Bone marrow (tissue), 2 donors: ENCODE measurements around the gene TLR9.

ENCODE experiments used
- DNase-seq, 2 donors: peaks; one replicate each; lab custom pipeline; 2025; lab: John Stamatoyannopoulos, UW

Gene TLR9

GRCh38 chr3:52172262-52172757 is 53.1 kb downstream of the TLR9 start:
- no peak for DNase-seq

GRCh38 chr3:52171514-52172261 is 53.8 kb downstream of the TLR9 start:
- DNase-seq, result no peak
